Measurements from ENCODE around the gene TLR5.

- TF ChIP-seq POLR2A (IDR thresholded peaks at IDR 0.05) = no peak
- TF ChIP-seq, protein P1, sequence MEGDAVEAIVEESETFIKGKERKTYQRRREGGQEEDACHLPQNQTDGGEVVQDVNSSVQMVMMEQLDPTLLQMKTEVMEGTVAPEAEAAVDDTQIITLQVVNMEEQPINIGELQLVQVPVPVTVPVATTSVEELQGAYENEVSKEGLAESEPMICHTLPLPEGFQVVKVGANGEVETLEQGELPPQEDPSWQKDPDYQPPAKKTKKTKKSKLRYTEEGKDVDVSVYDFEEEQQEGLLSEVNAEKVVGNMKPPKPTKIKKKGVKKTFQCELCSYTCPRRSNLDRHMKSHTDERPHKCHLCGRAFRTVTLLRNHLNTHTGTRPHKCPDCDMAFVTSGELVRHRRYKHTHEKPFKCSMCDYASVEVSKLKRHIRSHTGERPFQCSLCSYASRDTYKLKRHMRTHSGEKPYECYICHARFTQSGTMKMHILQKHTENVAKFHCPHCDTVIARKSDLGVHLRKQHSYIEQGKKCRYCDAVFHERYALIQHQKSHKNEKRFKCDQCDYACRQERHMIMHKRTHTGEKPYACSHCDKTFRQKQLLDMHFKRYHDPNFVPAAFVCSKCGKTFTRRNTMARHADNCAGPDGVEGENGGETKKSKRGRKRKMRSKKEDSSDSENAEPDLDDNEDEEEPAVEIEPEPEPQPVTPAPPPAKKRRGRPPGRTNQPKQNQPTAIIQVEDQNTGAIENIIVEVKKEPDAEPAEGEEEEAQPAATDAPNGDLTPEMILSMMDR (IDR thresholded peaks at IDR 0.05) = no peak
Measured at GRCh38 chr1:223097713-223098112, 45.3 kb downstream of the TLR5 start.

Measured in uterus (tissue), 2 donors.